SJSA1 (cell line): ENCODE results near the gene USP17L13. TPM values are rescaled to one million over a fixed set of nuclear protein-coding genes. Genes with fewer than 3 reads are reported as not detected.
"Not testable (repeated sequence)": the region's sequence is repeated elsewhere in the genome, so short reads cannot be mapped to it uniquely, and the experiment has no call there.

Source experiments
- DNase-seq, 2 experiments: peaks; one replicate each; pipeline ENCODE4 v3.0.0-alpha.2; 2015 to 2020; ENCODE audit warnings: low spot score in 2 of 2, low read depth in 1 of 2
- H3K27ac ChIP-seq: fragments of 250-450 bp; sonication (Bioruptor Pico); 2 replicates; pipeline ENCODE4 v1.5.1; 2020; ENCODE audit warnings: mild to moderate bottlenecking, moderate library complexity
- H3K27me3 ChIP-seq: fragments of 250-450 bp; sonication (Bioruptor Pico); replicated peaks from 2 replicates; pipeline ENCODE4 v1.5.1; 2020; ENCODE audit warnings: mild to moderate bottlenecking, moderate library complexity
- H3K36me3 ChIP-seq: fragments of 250-450 bp; sonication (Bioruptor Pico); 2 replicates; pipeline ENCODE4 v1.5.1; 2020; ENCODE audit warnings: mild to moderate bottlenecking
- H3K4me1 ChIP-seq: fragments of 250-450 bp; sonication (Bioruptor Pico); replicated peaks from 2 replicates; pipeline ENCODE4 v1.6.1; 2021; ENCODE audit warnings: mild to moderate bottlenecking
- H3K4me3 ChIP-seq: fragments of 250-450 bp; sonication (Bioruptor Pico); 2 replicates; pipeline ENCODE4 v1.5.1; 2020; ENCODE audit warnings: mild to moderate bottlenecking
- H3K9me3 ChIP-seq: fragments of 250-450 bp; sonication (Bioruptor Pico); replicated peaks from 2 replicates; pipeline ENCODE4 v1.5.1; 2020; ENCODE audit warnings: mild to moderate bottlenecking
- total RNA-seq: library from RNA; depleted of rRNA; stranded (reverse); fragments of >200 nt; shearing (Covaris generic); gene quantifications from 2 replicates; pipeline ENCODE4 v1.2.3, GENCODE V29; 2014; rRNA removed

The USP17L13 gene
- total RNA-seq, 1 experiment from 2014 or later, result not detected

- not testable (repeated sequence) for H3K4me3 ChIP-seq, H3K27me3 ChIP-seq, H3K27ac ChIP-seq, H3K4me1 ChIP-seq, H3K36me3 ChIP-seq, DNase-seq, H3K9me3 ChIP-seq
Measured at GRCh38 chr4:9267319-9267718, 42.6 kb downstream of the USP17L13 start, which contains the start of gene USP17L22. Gene USP17L22 (plus strand): TSS chr4:9267619. CDS start chr4:9267619, 0 bp downstream.

GRCh38 chr4:9271719-9272118, 47.0 kb downstream of the USP17L13 start:
- not testable (repeated sequence) for H3K27ac ChIP-seq

More at GRCh38 chr4:9271719-9272118, 47.0 kb downstream of the USP17L13 start:
- not testable (repeated sequence) for H3K36me3 ChIP-seq, H3K4me3 ChIP-seq, H3K4me1 ChIP-seq, H3K27me3 ChIP-seq, H3K9me3 ChIP-seq
- peak in 1 of 2 experiments; percentile 28 for DNase-seq

Other genes with a start within 250 kb of the USP17L13 start
- gene FAM90A26, start 54.5 kb upstream of the USP17L13 start, total RNA-seq, result not detected in 2 replicates
- not detected in 2 replicates for gene USP17L10, start 14.2 kb upstream of the USP17L13 start, total RNA-seq
- not detected in 2 replicates for gene USP17L11, start 9.5 kb upstream of the USP17L13 start, total RNA-seq
- gene USP17L12, start 4.7 kb upstream of the USP17L13 start, total RNA-seq, result not detected in 2 replicates
- not detected in 2 replicates for gene USP17L15, start 9.5 kb downstream of the USP17L13 start, total RNA-seq
- not detected in 2 replicates for gene USP17L17, start 19.0 kb downstream of the USP17L13 start, total RNA-seq
- not detected in 2 replicates for gene USP17L18, start 23.7 kb downstream of the USP17L13 start, total RNA-seq
- not detected in 2 replicates for gene USP17L19, start 28.5 kb downstream of the USP17L13 start, total RNA-seq
- not detected in 2 replicates for gene USP17L20, start 33.2 kb downstream of the USP17L13 start, total RNA-seq
- gene USP17L21, start 38.0 kb downstream of the USP17L13 start, total RNA-seq, result not detected in 2 replicates
- gene USP17L22, start 42.7 kb downstream of the USP17L13 start, total RNA-seq, result not detected in 2 replicates
- gene USP17L24, start 100.3 kb downstream of the USP17L13 start, total RNA-seq, result not detected in 2 replicates
- not detected in 2 replicates for gene USP17L25, start 105.0 kb downstream of the USP17L13 start, total RNA-seq
- not detected in 2 replicates for gene USP17L26, start 109.8 kb downstream of the USP17L13 start, total RNA-seq
- gene USP17L5, start 114.5 kb downstream of the USP17L13 start, total RNA-seq, result not detected in 2 replicates
- gene USP17L27, start 119.3 kb downstream of the USP17L13 start, total RNA-seq, result not detected in 2 replicates
- gene USP17L28, start 124.0 kb downstream of the USP17L13 start, total RNA-seq, result not detected in 2 replicates
- gene USP17L29, start 128.7 kb downstream of the USP17L13 start, total RNA-seq, result not detected in 2 replicates
- gene USP17L30, start 138.2 kb downstream of the USP17L13 start, total RNA-seq, result not detected in 2 replicates
- not detected in 2 replicates for gene DEFB131A, start 219.5 kb downstream of the USP17L13 start, total RNA-seq